HepG2 (cell line): ENCODE data around the gene TSEN54. TPM values are rescaled to one million over a fixed set of nuclear protein-coding genes. Genes with fewer than 3 reads are reported as not detected.

Experiments
- CENPBD1 ChIP-seq: sonication (generic); formaldehyde crosslinking; IDR thresholded peaks from 2 replicates; pipeline ENCODE4 v1.8.0; 2022; ENCODE audit warnings: missing genetic modification reagents, low read depth, mild to moderate bottlenecking, borderline replicate concordance
- CHCHD3 ChIP-seq: sonication (generic); formaldehyde crosslinking; IDR thresholded peaks from 2 replicates; pipeline ENCODE4 v1.8.0; 2022; ENCODE audit warnings: mild to moderate bottlenecking, missing genetic modification reagents, moderate library complexity
- FOXM1 ChIP-seq: sonication (generic); formaldehyde crosslinking; IDR thresholded peaks from 2 replicates; pipeline ENCODE4 v1.5.0; 2020; ENCODE audit warnings: missing genetic modification reagents
- HNF4A ChIP-seq: sonication (generic); formaldehyde crosslinking; IDR thresholded peaks from 2 replicates; pipeline ENCODE4 v1.4.0; 2020; ENCODE audit warnings: missing genetic modification reagents
- HNRNPLL ChIP-seq: fragments of 200-400 bp; formaldehyde crosslinking; IDR thresholded peaks from 2 replicates; pipeline ENCODE4 v1.6.1; 2017; ENCODE audit warnings: mild to moderate bottlenecking, low read depth, low read length; ENCODE audit not compliant: poor library complexity, severe bottlenecking
- HOXA3 ChIP-seq: sonication (generic); formaldehyde crosslinking; IDR thresholded peaks from 2 replicates; pipeline ENCODE4 v1.5.0; 2020; ENCODE audit warnings: missing genetic modification reagents
- KDM2A ChIP-seq: sonication (generic); formaldehyde crosslinking; IDR thresholded peaks from 2 replicates; pipeline ENCODE4 v1.4.0; 2020; ENCODE audit warnings: low read depth, missing genetic modification reagents, borderline replicate concordance
- MIER2 ChIP-seq: IDR thresholded peaks from 2 replicates; pipeline ENCODE4 v1.6.1; 2016; ENCODE audit warnings: missing biosample characterization, missing genetic modification reagents
- MIXL1 ChIP-seq: IDR thresholded peaks from 2 replicates; pipeline ENCODE4 v1.6.1; 2016
- MXI1 ChIP-seq: IDR thresholded peaks from 3 replicates; pipeline ENCODE4 v1.6.1; 2012; ENCODE audit warnings: low read depth, low read length, inconsistent platforms, borderline replicate concordance
- NFYB ChIP-seq: sonication (generic); formaldehyde crosslinking; IDR thresholded peaks from 2 replicates; pipeline ENCODE4 v1.4.0; 2020; ENCODE audit warnings: missing genetic modification reagents
- NR2F1 ChIP-seq, 2 experiments: fragments of 450-650 bp in 1 of 2; formaldehyde crosslinking in 1 of 2; IDR thresholded peaks; 2 replicates each; pipeline versions ENCODE4 v1.5.0 to v1.6.1; 2016 to 2020; ENCODE audit warnings: mild to moderate bottlenecking in 1 of 2, missing compliant biosample characterization in 1 of 2, missing genetic modification reagents in 1 of 2, moderate library complexity in 1 of 2
- PHF8 ChIP-seq: sonication (generic); formaldehyde crosslinking; IDR thresholded peaks from 2 replicates; pipeline ENCODE4 v1.5.0; 2020; ENCODE audit warnings: missing genetic modification reagents
- PPARG ChIP-seq: conservative IDR thresholded peaks from 2 replicates; pipeline ENCODE4 v1.6.1; 2016; ENCODE audit warnings: missing biosample characterization, missing genetic modification reagents
- RCOR2 ChIP-seq: IDR thresholded peaks from 2 replicates; pipeline ENCODE4 v1.6.1; 2016; ENCODE audit warnings: missing biosample characterization, missing genetic modification reagents
- RFX1 ChIP-seq: fragments of 450-650 bp; IDR thresholded peaks from 2 replicates; pipeline ENCODE4 v1.6.1; 2017
- RNF219 ChIP-seq: sonication (generic); formaldehyde crosslinking; IDR thresholded peaks from 2 replicates; pipeline ENCODE4 v1.5.0; 2020; ENCODE audit warnings: mild to moderate bottlenecking, missing genetic modification reagents
- SMC3 ChIP-seq: IDR thresholded peaks from 2 replicates; pipeline ENCODE4 v1.6.1; 2011; ENCODE audit warnings: low read length, improper control_type of control experiment
- TBX2 ChIP-seq: sonication (generic); formaldehyde crosslinking; IDR thresholded peaks from 2 replicates; pipeline ENCODE4 v1.5.0; 2020; ENCODE audit warnings: missing genetic modification reagents, mild to moderate bottlenecking, borderline replicate concordance
- TCF12 ChIP-seq, 2 experiments: fragments of 450-650 bp in 1 of 2; sonication (generic) in 1 of 2; formaldehyde crosslinking in 1 of 2; IDR thresholded peaks; 2 replicates each; pipeline versions ENCODE4 v1.6.1 to v1.8.0; 2017 to 2022; ENCODE audit warnings: antibody characterized with exemption in 1 of 2, mild to moderate bottlenecking in 1 of 2, missing genetic modification reagents in 1 of 2, moderate library complexity in 1 of 2
- TFAP4 ChIP-seq: sonication (generic); IDR thresholded peaks from 2 replicates; pipeline ENCODE4 v1.6.1; 2016; ENCODE audit warnings: low read depth, borderline replicate concordance
- XBP1 ChIP-seq: sonication (generic); formaldehyde crosslinking; IDR thresholded peaks from 2 replicates; pipeline ENCODE4 v1.5.0; 2020; ENCODE audit warnings: missing genetic modification reagents
- ZNF143 ChIP-seq: sonication (generic); formaldehyde crosslinking; IDR thresholded peaks from 2 replicates; pipeline ENCODE4 v1.4.0; 2020; ENCODE audit warnings: missing genetic modification reagents
- ZNF598 ChIP-seq: sonication (generic); formaldehyde crosslinking; IDR thresholded peaks from 2 replicates; pipeline ENCODE4 v1.5.1; 2020; ENCODE audit warnings: mild to moderate bottlenecking, missing genetic modification reagents, borderline replicate concordance
- ZNF713 ChIP-seq: sonication (generic); formaldehyde crosslinking; IDR thresholded peaks from 2 replicates; pipeline ENCODE4 v1.4.0; 2020; ENCODE audit warnings: mild to moderate bottlenecking, missing genetic modification reagents
- ZNF724P ChIP-seq: sonication (generic); formaldehyde crosslinking; IDR thresholded peaks from 2 replicates; pipeline ENCODE4 v1.8.0; 2022; ENCODE audit warnings: missing genetic modification reagents, borderline replicate concordance
- ZNF780A ChIP-seq: sonication (generic); formaldehyde crosslinking; IDR thresholded peaks from 2 replicates; pipeline ENCODE4 v1.8.0; 2022; ENCODE audit warnings: mild to moderate bottlenecking, missing genetic modification reagents, moderate library complexity
- ZNF816 ChIP-seq: sonication (generic); formaldehyde crosslinking; IDR thresholded peaks from 2 replicates; pipeline ENCODE4 v1.8.0; 2022; ENCODE audit warnings: missing genetic modification reagents, mild to moderate bottlenecking, borderline replicate concordance
- ZNF850 ChIP-seq: sonication (generic); formaldehyde crosslinking; conservative IDR thresholded peaks from 2 replicates; pipeline ENCODE4 v1.9.0; 2021; ENCODE audit warnings: mild to moderate bottlenecking, missing genetic modification reagents
- polyA plus RNA-seq, 8 experiments: library from polyadenylated mRNA; depleted of rRNA in 3 of 8; stranded (reverse) in 7 of 8; unstranded in 1 of 8; fragments of >200 nt; fragmentation: Illumina TruSeq in 4 of 8; extraction: Trizol in 4 of 8; gene quantifications; 2 replicates each; pipeline versions ENCODE4 v1.2.1 to v1.2.3, GENCODE V29; 2011 to 2016; ENCODE audit warnings: low read depth in 4 of 8, missing spikeins in 1 of 8, mixed read lengths in 1 of 8; ENCODE audit not compliant: insufficient read depth in 1 of 8
- total RNA-seq, 5 experiments: library from RNA; depleted of rRNA; stranded (reverse); fragments of >200 nt; fragmentation: Illumina TruSeq; extraction: Trizol; gene quantifications; 2 replicates each; pipeline ENCODE4 v1.2.3, GENCODE V29; 2016; ENCODE audit warnings: low read depth in 1 of 5

Gene TSEN54
- total and polyA plus RNA-seq, 2 of the 13 experiments (the other 11 are each of a cell fraction or from before 2014, with no cell fraction given) = 62.9 to 63.3 TPM

DNA sequence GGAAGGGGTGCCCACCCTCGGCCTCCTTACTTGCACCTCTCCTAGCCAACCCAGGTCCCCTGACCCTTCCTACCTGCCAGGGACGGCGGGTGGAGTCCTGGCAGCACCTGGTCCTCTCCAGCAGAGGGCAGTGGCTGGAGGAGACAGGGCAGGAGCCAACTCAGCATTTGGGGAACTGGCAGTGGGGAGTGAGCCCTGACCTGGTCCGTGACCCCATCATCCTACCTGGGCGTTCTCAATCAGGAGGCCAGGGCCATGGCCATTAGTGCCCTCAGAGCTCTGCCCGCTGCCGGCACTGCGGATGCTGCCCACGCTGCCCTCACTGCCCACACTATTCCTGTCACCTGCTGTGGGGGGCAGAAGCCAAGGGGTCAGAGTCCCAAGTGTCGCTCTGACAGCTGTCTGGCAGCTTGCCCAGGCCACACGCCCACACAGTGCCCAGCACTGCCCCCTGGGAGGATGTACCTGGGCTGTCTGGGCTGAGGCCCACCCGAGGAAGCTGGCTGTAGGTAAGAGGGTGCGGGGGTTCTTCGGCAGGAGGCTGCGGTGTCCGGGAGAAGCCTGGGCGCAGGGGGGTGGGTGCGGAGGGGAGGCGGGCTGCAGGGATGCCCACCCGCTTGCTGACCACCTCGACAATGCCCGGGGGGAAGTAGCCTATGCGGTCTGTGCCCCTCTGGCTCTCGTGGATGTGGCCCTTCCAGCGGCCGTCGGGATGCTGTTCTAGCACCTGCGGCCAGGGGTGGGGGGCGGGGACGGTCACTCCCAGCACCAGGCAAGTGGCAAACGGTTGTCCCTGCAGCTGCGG lies 11.8 kb upstream of the TSEN54 start (continued):
- TF ChIP-seq ZNF143 (CRISPR knock-in tag) = no peak
- TF ChIP-seq RCOR2 (CRISPR knock-in tag) = no peak
- TF ChIP-seq RNF219 (CRISPR knock-in tag) = no peak
- TF ChIP-seq TCF12 (IDR thresholded peaks at IDR 0.05) = no peak
- no peak for TF ChIP-seq TCF12 (CRISPR knock-in tag; IDR thresholded peaks at IDR 0.05)
- TF ChIP-seq CENPBD1 (CRISPR knock-in tag) = no peak
- no peak for TF ChIP-seq MIXL1 (CRISPR knock-in tag)
- TF ChIP-seq ZNF724P = no peak
- no peak for TF ChIP-seq XBP1
- TF ChIP-seq ZNF598 (CRISPR knock-in tag) = no peak
- TF ChIP-seq HNRNPLL = peak; percentile 45
- no peak for TF ChIP-seq FOXM1
- TF ChIP-seq PHF8 = no peak
- no peak for TF ChIP-seq NFYB
- peak; percentile 64 for TF ChIP-seq PPARG
- peak; percentile 74; the same call in 1 of the 2 replicates for TF ChIP-seq TFAP4
- 0 out of 3 replicates have a peak, but pooled peaks have one; percentile 29 for TF ChIP-seq MXI1
- TF ChIP-seq MIER2 (CRISPR knock-in tag) = 0 out of 2 replicates have a peak, but pooled peaks have one; percentile 51
- peak; percentile 56; the same call in 1 of the 2 replicates for TF ChIP-seq KDM2A (CRISPR knock-in tag)
- TF ChIP-seq NR2F1 (CRISPR knock-in tag; IDR thresholded peaks at IDR 0.05) = peak in 1 of 2 experiments; percentile 57; a peak in 1 of 4 replicates
- TF ChIP-seq ZNF850 (CRISPR knock-in tag) = no peak
- peak; percentile 54 for TF ChIP-seq HNF4A
- TF ChIP-seq ZNF713 (CRISPR knock-in tag) = no peak
- TF ChIP-seq TBX2 (CRISPR knock-in tag) = peak; percentile 30; the same call in 1 of the 2 replicates
- TF ChIP-seq HOXA3 (CRISPR knock-in tag) = peak; percentile 21; the same call in 1 of the 2 replicates
- 0 out of 2 replicates have a peak, but pooled peaks have one; percentile 11 for TF ChIP-seq CHCHD3 (CRISPR knock-in tag)
- TF ChIP-seq SMC3 = peak; percentile 56; the same call in 1 of the 2 replicates
- TF ChIP-seq ZNF816 = no peak
- no peak for TF ChIP-seq ZNF780A (CRISPR knock-in tag)
- TF ChIP-seq RFX1 = no peak
